Measurements from ENCODE around the gene LAMB2. TPM values are rescaled to one million over a fixed set of nuclear protein-coding genes. Genes with fewer than 3 reads are reported as not detected.

LAMB2 gene
- total and polyA plus RNA-seq, 4 donors, result 153 to 616 (median 311) TPM

DNA sequence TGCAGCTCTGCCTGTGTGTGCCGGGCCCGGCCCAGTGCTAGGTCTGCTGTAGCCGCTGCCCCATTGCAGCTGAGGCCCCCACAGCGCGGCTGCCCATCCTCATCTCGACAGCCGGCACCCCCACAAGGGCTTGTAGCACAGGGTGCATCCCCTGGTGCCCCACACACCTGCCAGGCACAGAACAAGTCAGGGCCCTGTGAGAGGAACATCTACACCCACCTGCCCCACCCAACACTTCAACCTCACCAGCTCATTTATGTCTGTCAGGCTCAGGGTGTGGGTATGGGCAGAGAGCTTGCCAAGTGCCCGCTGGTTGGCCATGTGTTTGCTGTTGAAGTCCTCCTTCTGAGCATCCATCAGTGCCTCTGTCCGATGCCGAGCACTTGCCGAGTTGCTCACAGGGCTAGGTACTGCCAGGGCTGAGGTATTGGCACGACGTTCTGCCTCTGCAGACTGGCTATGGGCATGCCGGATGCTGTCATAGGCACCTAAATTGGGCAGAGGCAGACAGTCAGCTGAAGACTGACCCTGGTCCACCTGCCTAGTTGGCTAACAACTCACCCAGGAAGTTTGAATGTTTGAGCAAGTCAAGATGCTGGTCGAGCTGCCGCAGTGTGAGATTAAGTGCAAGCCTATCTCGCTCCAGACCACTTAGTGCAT, 9.8 kb downstream of the LAMB2 start:
- no peak for DNase-seq
- H3K27me3 ChIP-seq (ENCODE audit: control insufficient read depth in 3 of 3, insufficient read depth in 3 of 3, low read length in 2 of 3), result no peaks in the 10 kb centered on the region
- no peak overlapping the region for H3K9ac ChIP-seq (ENCODE audit: insufficient read depth in 1 of 2, low read length in 2 of 2)
- H3K4me3 ChIP-seq, result no peak overlapping the region
- H3K4me1 ChIP-seq (ENCODE audit: control insufficient read depth in 5 of 5, insufficient read depth in 5 of 5, low read length in 5 of 5), result peaks cover 0 to 17% (median 8%) of the 10 kb centered on the region in 5 donors
- TF ChIP-seq, protein P1, sequence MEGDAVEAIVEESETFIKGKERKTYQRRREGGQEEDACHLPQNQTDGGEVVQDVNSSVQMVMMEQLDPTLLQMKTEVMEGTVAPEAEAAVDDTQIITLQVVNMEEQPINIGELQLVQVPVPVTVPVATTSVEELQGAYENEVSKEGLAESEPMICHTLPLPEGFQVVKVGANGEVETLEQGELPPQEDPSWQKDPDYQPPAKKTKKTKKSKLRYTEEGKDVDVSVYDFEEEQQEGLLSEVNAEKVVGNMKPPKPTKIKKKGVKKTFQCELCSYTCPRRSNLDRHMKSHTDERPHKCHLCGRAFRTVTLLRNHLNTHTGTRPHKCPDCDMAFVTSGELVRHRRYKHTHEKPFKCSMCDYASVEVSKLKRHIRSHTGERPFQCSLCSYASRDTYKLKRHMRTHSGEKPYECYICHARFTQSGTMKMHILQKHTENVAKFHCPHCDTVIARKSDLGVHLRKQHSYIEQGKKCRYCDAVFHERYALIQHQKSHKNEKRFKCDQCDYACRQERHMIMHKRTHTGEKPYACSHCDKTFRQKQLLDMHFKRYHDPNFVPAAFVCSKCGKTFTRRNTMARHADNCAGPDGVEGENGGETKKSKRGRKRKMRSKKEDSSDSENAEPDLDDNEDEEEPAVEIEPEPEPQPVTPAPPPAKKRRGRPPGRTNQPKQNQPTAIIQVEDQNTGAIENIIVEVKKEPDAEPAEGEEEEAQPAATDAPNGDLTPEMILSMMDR (IDR thresholded peaks at IDR 0.05; ENCODE audit: control extremely low read depth, extremely low read depth), result no peak
- H3K9me3 ChIP-seq (ENCODE audit: control insufficient read depth in 4 of 4, insufficient read depth in 3 of 4, low read length in 3 of 4), result no peaks in the 10 kb centered on the region
- H3K27ac ChIP-seq (ENCODE audit: low read depth in 1 of 2, low read length in 1 of 2), result no peak overlapping the region
- WGBS, 2 donors, result 95 to 96% methylated on average over 17 of the region's 17 CpGs
- no peak for ATAC-seq (ENCODE audit: insufficient read depth, low FRiP score)
- peaks cover 8 to 59% (median 42%) of the 10 kb centered on the region in 4 donors for H3K36me3 ChIP-seq (ENCODE audit: control insufficient read depth in 4 of 4, insufficient read depth in 4 of 4, low read length in 4 of 4)

- peaks cover 0 to 17% (median 8%) of the 10 kb centered on the region in 5 donors for H3K4me1 ChIP-seq (ENCODE audit: control insufficient read depth in 5 of 5, insufficient read depth in 5 of 5, low read length in 5 of 5)
- H3K4me3 ChIP-seq, result no peak overlapping the region
- H3K27ac ChIP-seq (ENCODE audit: low read depth in 1 of 2, low read length in 1 of 2), result no peak overlapping the region
- no peak overlapping the region for H3K9ac ChIP-seq (ENCODE audit: insufficient read depth in 1 of 2, low read length in 2 of 2)
- H3K36me3 ChIP-seq (ENCODE audit: control insufficient read depth in 4 of 4, insufficient read depth in 4 of 4, low read length in 4 of 4), result peaks cover 8 to 63% (median 46%) of the 10 kb centered on the region in 4 donors
- H3K9me3 ChIP-seq (ENCODE audit: control insufficient read depth in 4 of 4, insufficient read depth in 3 of 4, low read length in 3 of 4), result no peaks in the 10 kb centered on the region
- WGBS, 2 donors, result 89 to 90% methylated on average over 7 of the region's 7 CpGs
- ATAC-seq (ENCODE audit: insufficient read depth, low FRiP score) (no peak), DNase-seq (no peak)
- TF ChIP-seq, protein P1 (IDR thresholded peaks at IDR 0.05; ENCODE audit: control extremely low read depth, extremely low read depth), result no peak
- H3K27me3 ChIP-seq (ENCODE audit: control insufficient read depth in 3 of 3, insufficient read depth in 3 of 3, low read length in 2 of 3), result no peaks in the 10 kb centered on the region
Observed at GRCh38 chr3:49122451-49122850, 10.4 kb downstream of the LAMB2 start.

- DNase-seq (no peak), ATAC-seq (ENCODE audit: insufficient read depth, low FRiP score) (no peak)
- no peaks in the 10 kb centered on the region for H3K9me3 ChIP-seq (ENCODE audit: control insufficient read depth in 4 of 4, insufficient read depth in 3 of 4, low read length in 3 of 4)
- no peaks in the 10 kb centered on the region for H3K27me3 ChIP-seq (ENCODE audit: control insufficient read depth in 3 of 3, insufficient read depth in 3 of 3, low read length in 2 of 3)
- H3K36me3 ChIP-seq (ENCODE audit: control insufficient read depth in 4 of 4, insufficient read depth in 4 of 4, low read length in 4 of 4), result peaks cover 12 to 66% (median 50%) of the 10 kb centered on the region in 4 donors
- WGBS, 2 donors, result 96 to 97% methylated on average over 12 of the region's 12 CpGs
- no peak overlapping the region for H3K9ac ChIP-seq (ENCODE audit: insufficient read depth in 1 of 2, low read length in 2 of 2)
- no peak overlapping the region for H3K27ac ChIP-seq (ENCODE audit: low read depth in 1 of 2, low read length in 1 of 2)
- H3K4me1 ChIP-seq (ENCODE audit: control insufficient read depth in 5 of 5, insufficient read depth in 5 of 5, low read length in 5 of 5), result peaks cover 0 to 17% (median 8%) of the 10 kb centered on the region in 5 donors
- no peak overlapping the region for H3K4me3 ChIP-seq
- TF ChIP-seq, protein P1 (IDR thresholded peaks at IDR 0.05; ENCODE audit: control extremely low read depth, extremely low read depth), result no peak
Observed at GRCh38 chr3:49122022-49122421, 10.8 kb downstream of the LAMB2 start.
